ENCODE results near the gene ZDHHC3.

ZDHHC3 gene

DNA sequence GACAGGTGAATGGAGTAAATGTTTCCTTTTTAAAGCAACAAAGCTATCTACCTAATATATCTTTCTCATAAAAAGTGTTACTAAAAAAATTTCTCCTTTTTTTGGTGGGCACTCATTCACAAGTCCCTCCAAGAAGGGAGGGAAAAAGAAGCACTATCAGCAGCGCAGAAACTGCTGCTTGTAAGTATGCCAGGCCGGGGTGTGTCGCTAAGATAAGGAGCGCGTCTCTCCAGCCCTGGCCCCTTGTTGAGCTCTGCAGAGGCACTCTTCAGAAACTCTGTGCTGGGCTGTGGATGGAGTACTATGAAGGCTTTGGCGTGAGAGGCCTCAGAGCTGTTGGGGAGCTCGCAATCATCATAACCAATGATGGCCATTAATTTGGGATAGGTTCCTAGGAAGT is 49.1 kb downstream of the ZDHHC3 start:
- DNase-seq (ENCODE audit: low spot score), result no peak

GRCh38 chr3:44926172-44926571 is 49.8 kb downstream of the ZDHHC3 start:
- no peak for DNase-seq (ENCODE audit: low spot score)

DNA sequence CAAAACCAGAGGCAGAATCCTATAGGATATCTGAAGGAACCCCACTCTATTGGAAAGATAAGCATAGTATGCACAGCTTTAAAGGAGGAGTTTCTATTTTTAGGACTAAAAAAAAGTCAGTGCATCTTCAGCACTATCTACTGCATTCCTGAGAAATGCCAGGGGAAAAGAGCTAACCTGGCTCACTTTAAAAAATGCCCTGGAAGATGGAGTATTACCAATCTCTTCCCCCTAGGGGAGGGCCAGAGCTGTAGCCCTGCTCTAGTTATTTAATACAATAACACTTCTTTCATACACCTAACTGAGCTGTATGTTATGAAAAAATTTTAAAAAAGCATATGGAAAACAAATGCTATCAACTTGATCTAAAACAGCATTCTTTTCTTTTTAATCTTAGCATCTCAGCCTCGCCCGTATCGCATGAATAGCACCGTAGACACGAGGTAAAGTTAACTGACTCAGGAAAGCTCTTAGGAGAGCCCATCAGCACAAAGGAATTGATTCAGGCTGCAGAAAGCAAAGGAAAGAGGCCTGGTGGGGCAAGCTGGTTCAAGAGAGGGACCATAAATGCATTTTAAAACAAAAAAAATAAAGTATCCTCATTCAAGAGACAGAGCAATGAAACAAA is 51.4 kb downstream of the ZDHHC3 start:
- peak; percentile 44 for DNase-seq (ENCODE audit: low spot score)

DNA sequence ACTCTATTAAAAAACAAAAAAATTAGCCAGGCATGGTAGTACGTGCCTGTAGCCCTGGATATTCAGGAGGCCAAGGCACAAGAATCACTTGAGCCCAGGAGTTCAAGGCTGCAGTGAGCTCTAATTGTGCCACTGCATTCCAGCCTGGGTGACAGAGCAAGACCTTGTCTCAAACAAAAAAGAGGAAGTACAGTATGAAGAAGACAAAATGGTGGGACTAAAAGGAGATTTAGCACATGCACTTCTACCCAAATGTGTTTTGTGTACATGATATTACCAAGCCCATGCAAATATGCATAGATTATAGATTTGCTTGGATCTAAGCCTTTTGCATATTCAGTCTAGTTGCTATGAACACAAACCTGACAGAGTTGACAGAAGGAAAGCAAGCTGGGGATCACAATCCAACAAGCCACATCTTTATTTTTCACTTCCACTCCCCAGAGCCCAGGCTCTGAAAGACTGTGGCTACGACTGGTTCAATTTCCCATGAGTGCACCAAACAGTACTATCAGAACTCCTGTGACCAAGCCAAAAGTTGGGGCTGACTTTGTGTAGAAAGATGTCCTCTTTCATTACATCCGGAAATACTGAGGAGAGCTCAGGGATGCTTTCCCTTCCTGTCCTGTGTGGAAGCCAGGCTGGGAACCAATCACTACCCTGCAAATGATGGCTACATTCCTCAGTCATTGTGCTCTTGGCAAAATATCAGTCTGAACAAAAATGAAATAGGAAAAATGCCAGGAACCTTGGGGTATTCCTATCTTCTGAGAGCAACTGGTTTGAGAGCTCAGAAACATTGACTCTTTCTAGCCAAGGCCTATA is 52.1 kb downstream of the ZDHHC3 start:
- DNase-seq (ENCODE audit: low spot score), result peak; percentile 71

DNA sequence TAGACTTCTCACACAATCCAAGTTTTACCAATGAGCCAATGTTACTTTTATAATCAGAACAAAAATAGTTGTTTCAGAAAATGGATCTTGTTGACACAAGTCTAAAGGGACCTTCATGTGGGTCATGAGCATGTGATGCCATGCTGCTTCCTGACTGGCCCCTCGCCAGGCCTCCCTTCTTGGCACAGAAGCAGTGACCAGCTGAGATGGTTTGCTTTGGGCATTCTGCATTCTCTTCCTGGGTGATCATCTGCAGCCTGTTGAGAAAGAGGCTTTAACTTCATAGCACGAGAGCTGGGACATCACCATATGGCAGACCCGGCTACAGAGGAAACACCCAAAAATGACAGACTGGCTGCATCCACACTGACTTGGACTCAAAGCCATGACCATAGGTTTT is 55.9 kb downstream of the ZDHHC3 start:
- no peak for DNase-seq (ENCODE audit: low spot score)

DNA sequence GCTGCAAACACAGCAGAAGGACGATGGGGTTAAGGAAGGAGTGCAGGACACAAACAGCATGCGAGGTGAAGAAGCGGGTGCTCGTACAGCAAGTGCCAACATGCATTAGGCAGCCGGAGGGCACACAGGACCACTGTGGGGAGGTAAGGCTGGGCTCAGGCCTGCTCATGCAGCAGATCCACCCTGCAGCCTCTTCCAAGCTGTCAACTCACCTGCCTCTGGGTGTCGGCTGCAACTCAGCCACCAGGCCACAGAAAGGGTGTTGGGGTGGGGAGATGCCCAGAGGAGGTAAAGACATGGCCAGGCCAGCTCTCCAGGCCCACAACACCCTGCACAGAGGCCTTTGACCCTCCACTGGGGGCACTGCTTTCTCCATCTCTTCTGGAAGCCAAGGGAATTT is 57.4 kb downstream of the ZDHHC3 start:
- no peak for DNase-seq (ENCODE audit: low spot score)

GRCh38 chr3:44918087-44918486 is 57.9 kb downstream of the ZDHHC3 start:
- no peak for DNase-seq (ENCODE audit: low spot score)

GRCh38 chr3:44915702-44916438 is 60.1 kb downstream of the ZDHHC3 start:
- DNase-seq (ENCODE audit: low spot score), result no peak

DNA sequence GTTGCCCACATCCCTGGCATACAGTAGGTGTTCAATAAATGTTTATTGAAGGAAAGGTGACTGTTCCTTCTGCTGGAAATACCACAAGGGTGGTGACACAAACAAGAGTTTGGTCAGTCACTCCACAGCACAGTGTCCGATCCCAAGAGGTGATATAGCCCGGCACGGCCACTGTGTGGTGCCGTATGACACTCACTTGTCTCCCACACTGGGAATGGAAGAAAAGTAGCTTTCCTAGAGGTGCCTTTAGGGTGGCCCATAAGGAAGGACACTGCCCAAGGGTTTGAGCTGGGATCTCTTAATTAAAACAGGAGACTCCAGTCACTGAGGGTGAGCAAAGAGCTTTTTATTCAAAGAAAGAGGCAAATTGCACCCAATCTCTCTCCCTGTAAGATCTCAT is 61.0 kb downstream of the ZDHHC3 start:
- peak; percentile 29 for DNase-seq (ENCODE audit: low spot score)

DNA sequence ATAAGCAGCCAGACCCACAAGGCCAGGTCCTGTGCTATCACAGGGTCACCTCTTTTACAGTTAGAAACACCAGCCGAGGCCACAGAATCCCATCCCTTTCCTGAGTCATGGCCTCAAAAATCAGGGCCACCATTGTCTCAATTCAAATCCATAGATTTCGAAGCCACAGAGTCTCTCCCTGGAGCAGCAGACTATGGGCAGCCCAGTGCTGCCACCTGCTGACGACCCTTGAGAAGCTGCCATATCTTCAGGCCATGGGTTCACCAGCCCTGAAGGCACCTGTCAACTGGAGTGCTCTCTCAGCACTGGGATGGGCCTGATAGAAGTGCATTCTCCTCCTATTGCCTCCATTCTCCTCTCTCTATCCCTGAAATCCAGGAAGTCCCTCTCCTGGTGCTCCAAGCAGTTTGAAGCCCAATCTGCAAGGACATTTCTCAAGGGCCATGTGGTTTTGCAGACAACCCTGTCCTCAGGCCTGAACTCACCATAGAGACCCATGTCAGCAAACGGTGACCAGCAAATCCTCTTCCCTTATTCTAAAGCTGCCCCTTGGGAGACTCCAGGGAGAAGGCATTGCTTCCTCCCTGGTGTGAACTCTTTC is 62.0 kb downstream of the ZDHHC3 start:
- peak; percentile 89 for DNase-seq (ENCODE audit: low spot score)

DNA sequence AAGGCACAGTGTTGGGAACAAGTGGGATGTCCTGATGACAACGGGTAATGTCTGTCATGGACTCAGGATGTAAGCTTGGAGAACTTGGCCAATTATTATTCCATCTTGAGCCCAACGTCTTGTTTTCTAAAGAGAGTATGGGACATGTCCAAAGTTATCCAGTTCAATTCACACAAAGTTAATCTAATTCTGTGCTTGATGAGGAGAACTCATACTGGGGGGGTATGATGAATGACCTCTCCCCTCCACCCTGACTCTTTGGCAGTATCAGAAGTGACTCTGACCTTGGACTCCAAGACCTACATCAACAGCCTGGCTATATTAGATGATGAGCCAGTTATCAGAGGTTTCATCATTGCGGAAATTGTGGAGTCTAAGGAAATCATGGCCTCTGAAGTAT is 65.3 kb downstream of the ZDHHC3 start:
- DNase-seq (ENCODE audit: low spot score), result no peak

GRCh38 chr3:44909063-44909462 is 66.9 kb downstream of the ZDHHC3 start:
- no peak for DNase-seq (ENCODE audit: low spot score)

DNA sequence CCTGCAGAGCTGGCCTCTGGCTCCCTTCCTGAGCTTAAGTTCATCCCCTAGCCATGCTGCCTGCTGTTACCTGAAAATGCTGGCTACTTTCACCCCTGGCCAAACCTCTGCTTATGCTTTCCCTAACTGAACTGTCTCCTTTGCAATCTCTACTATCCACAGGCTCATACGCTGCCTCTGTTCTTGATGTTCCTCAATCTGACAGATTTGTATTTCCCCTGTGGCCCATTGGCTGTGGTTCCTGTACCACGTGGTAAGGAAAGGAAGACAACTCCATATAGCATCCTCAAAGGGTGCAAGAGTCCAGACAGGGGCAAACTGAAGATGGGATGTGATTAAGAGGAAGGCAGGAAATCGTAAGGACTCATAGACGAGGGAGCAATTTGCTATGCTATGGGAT is 68.4 kb downstream of the ZDHHC3 start:
- no peak for DNase-seq (ENCODE audit: low spot score)

DNA sequence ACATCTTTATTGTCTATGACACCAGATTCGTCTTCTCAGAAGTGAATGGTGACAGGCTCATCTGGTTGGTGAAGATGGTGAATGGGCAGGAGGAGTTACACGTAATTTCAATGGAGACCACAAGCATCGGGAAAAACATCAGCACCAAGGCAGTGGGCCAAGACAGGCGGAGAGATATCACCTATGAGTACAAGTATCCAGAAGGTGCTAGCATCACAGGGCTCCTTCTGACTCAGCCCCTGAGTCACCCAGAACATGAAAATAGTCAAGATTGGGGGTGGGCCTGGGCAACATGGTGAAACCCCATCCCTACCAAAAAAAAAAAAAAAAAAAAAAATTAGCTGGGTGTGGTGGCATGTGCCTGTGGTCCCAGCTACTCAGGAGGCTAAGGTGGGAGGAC is 69.0 kb downstream of the ZDHHC3 start:
- no peak for DNase-seq (ENCODE audit: low spot score)

DNA sequence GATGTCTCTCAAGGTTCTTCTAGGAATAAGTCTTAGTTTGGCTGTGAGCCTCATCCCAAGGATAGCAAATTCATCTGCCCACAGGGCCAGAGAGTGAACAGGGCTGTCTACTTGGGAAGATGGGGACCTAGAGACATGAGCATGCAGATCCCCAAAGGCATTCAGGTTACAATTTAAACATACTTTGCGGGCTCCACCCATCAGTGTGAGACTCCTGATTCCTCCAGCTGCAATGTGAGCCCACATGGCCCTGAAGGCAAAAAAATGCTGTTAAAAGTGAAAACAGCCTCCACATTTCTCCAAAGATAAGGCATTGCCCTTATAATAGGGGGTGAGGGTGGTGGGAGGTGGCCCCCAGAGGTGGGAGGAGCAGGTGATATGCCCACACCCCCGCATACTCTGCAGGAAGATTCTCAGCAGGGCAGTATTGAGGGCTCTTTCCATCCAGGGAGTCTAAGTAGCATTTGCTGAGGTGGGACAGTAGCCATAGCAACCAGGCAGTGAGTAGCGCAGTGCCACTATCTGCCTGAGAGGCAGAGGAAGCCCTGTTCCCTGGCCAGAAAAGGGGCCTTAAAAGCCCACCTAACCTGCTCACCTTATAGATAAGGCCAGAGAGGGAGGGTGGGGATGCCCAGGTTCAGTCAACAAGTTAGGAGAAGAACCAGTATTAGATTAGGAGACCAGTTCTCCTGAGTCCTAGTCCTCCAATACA is 70.4 kb downstream of the ZDHHC3 start:
- no peak for DNase-seq (ENCODE audit: low spot score)

DNA sequence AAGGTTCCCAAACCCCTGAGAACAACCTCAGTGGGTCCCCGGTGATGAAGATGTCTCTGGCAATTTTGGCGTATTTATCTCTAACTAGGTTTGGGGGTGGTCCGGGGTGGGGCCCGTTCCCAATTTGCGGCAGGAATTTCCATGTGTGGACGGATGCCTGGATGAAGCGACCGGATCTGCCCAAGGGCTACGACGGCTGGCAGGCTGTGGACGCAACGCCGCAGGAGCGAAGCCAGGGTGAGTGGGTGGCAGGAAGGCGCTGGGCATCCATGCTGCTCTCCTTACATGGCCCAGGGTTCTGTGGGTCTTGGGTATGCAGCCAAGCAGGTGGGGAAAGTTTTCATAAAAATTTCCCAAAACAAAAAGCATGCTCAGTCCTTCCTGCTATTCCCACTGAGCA is 72.2 kb downstream of the ZDHHC3 start:
- no peak for DNase-seq (ENCODE audit: low spot score)

DNA sequence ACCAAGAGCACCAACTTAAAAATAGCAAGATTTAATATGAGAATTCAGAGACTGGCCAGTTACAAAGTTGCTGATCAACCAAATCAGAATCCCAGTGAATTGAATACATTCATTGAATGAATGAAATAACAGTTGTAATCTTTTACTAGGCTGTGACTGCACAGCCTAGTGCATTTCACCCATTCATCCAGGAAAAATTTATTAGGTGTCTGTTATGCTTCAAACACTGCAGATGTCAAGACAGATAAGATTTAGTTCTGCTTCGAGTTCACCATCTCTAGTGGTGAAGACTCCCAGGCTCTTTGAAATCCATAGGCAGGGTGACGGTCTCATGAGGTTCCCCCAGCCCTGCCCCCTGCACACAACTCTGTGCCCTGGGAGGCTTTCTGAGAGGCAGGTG is 72.7 kb downstream of the ZDHHC3 start:
- DNase-seq (ENCODE audit: low spot score), result no peak

DNA sequence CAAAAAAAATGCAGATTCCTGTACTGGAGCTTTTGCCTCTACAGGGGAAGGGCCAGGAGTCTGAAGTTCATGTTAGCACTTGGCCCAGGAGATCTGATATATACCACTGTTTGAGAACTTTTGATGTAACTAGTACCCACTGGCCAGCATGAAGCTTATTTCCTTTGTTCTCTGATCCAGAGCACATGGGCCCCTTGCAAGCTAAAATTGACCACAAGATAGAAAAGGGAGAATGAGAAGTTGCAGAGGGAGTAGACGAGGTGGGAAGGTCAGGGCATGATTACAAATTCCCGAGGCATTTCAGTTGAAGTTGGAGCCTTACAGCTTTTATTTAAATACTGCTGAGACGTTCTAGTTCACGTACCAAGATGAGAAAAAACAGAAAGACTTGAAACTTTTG is 73.3 kb downstream of the ZDHHC3 start:
- no peak for DNase-seq (ENCODE audit: low spot score)

DNA sequence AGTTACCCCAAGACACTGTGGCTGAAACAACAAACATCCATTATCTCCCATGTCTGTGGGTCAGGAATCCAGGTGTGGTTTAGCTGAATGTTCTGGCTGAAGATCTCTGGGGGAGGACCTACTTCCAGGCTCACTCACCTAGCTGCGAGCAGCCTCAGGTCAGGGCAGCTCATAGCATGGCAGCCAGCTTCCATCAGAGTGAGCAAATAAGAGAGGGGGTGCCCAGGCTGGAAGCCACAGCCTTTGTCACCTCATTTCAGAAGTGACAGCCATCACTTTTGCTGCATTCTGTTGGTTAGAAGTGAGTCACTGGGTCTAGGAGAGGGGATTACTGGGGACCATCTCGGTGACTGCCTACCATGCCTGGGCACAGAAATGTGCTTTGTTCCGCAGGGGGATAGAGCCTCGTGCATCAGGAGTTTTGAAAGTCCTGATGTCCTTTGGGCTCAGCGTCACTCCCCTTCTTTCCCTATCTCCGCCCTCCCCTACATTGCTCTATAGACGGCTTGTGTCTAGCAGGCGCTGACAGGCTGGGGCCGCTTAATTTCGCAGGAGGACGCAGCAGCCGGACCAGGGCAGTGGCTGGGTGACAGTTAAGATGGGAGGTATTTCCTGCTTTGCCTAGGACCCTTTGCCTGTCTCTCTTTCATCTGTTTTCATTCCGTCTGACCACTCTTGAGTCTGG is 76.1 kb downstream of the ZDHHC3 start:
- DNase-seq (ENCODE audit: low spot score), result no peak

- no peak for DNase-seq (ENCODE audit: low spot score)
Observed at GRCh38 chr3:44896440-44896839, 79.5 kb downstream of the ZDHHC3 start.

DNA sequence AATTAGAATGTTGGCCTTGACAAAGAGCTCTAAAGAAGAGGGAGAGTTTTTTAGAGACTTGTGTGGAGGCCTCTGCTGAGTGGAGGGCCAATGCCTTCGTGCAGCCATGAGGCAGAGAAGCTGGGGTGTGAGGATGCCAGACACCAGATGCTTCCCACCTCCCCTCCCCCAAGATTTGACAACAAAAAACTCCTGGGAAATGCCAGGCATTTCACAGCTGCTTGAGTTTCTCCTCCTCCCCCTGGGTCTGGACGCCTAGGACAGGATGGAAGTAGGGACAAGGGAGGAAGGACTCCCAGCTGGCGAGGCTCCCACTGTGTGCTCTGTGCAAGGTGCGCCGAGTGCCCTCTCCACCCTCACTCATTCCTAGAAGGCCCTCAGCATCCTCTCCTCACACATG is 81.5 kb downstream of the ZDHHC3 start:
- peak; percentile 25 for DNase-seq (ENCODE audit: low spot score)

DNA sequence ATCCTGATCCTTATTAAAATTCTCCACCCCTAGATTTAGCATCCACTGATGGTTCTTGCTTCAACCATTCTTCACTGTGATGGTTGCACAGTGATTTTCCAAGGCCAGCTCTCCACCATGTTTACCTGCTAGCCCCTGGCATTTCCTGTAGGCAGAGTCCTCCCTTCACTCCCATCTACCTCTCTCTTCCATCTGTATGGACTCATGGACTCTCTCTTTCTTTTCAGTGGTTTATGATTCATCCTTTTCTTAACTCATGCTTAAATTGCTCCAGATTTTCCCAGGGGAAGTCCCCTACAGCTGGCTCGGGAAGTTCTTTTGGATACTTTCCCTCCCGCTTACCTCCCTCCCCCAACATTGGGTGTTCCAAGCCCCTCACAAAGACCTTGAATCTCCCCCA is 82.9 kb downstream of the ZDHHC3 start:
- peak; percentile 69 for DNase-seq (ENCODE audit: low spot score)

Measured in GM03348 (cell line).